HEK293 (cell line): Measurements from ENCODE around the gene SPIRE1.

Experiments
- ATF2 ChIP-seq: fragments of 450-650 bp; formaldehyde crosslinking; IDR thresholded peaks from 2 replicates; pipeline ENCODE4 v1.5.1; 2016; ENCODE audit warnings: missing biosample characterization, missing genetic modification characterization, low read depth
- CTCF ChIP-seq: fragments of 450-650 bp; formaldehyde crosslinking; IDR thresholded peaks from 2 replicates; pipeline ENCODE4 v1.5.1; 2016; ENCODE audit warnings: missing biosample characterization, missing genetic modification characterization
- WT1 ChIP-seq: fragments of 450-650 bp; formaldehyde crosslinking; IDR thresholded peaks from 2 replicates; pipeline ENCODE4 v1.5.1; 2016; ENCODE audit warnings: missing biosample characterization, missing genetic modification characterization
- ZBTB20 ChIP-seq: fragments of 450-650 bp; formaldehyde crosslinking; IDR thresholded peaks from 2 replicates; pipeline ENCODE4 v1.5.1; 2016; ENCODE audit warnings: missing biosample characterization, missing genetic modification characterization
- ZBTB44 ChIP-seq: fragments of 450-650 bp; IDR thresholded peaks from 2 replicates; pipeline ENCODE4 v1.5.1; 2018; ENCODE audit warnings: missing biosample characterization, mild to moderate bottlenecking, missing genetic modification characterization
- ZNF148 ChIP-seq: fragments of 450-650 bp; formaldehyde crosslinking; IDR thresholded peaks from 2 replicates; pipeline ENCODE4 v1.5.0; 2017; ENCODE audit warnings: missing biosample characterization, missing genetic modification characterization, borderline replicate concordance
- ZNF280D ChIP-seq: fragments of 450-650 bp; formaldehyde crosslinking; IDR thresholded peaks from 2 replicates; pipeline ENCODE4 v1.5.1; 2016; ENCODE audit warnings: missing biosample characterization, missing genetic modification characterization
- ZNF707 ChIP-seq: fragments of 450-650 bp; formaldehyde crosslinking; IDR thresholded peaks from 2 replicates; pipeline ENCODE4 v1.5.1; 2016; ENCODE audit warnings: missing biosample characterization, missing genetic modification characterization
- ZNF768 ChIP-seq: fragments of 450-650 bp; formaldehyde crosslinking; IDR thresholded peaks from 2 replicates; pipeline ENCODE4 v1.5.1; 2018; ENCODE audit warnings: missing biosample characterization, mild to moderate bottlenecking, missing genetic modification characterization

- TF ChIP-seq CTCF (tag by site-specific recombination), result no peak
- no peak for TF ChIP-seq ZNF148 (tag by site-specific recombination)
- peak; percentile 35; the same call in 1 of the 2 replicates for TF ChIP-seq ZBTB20
- TF ChIP-seq ZNF280D (tag by site-specific recombination), result no peak
- TF ChIP-seq ZBTB44 (tag by site-specific recombination), result no peak
- TF ChIP-seq ZNF707 (tag by site-specific recombination), result no peak
- TF ChIP-seq ATF2, result no peak
- TF ChIP-seq WT1 (tag by site-specific recombination), result no peak
- TF ChIP-seq ZNF768 (tag by site-specific recombination), result no peak
Observed at GRCh38 chr18:12703664-12704063, 45.8 kb upstream of the SPIRE1 start.
